SK-N-SH (cell line): Measurements from ENCODE around the gene RHOXF2B. TPM values are rescaled to one million over a fixed set of nuclear protein-coding genes. Genes with fewer than 3 reads are reported as not detected.
"Not testable (repeated sequence)": the region's sequence is repeated elsewhere in the genome, so short reads cannot be mapped to it uniquely, and the experiment has no call there.

Experiments
- CTCF ChIA-PET: fragments of 300-600, 350-600 bp; formaldehyde crosslinking; extraction: SDS; loops from one replicate; lab custom pipeline; 2021; lab: Yijun Ruan, JAX
- POLR2A ChIA-PET: fragments of 350-600 bp; sonication (Branson Sonifier 250); formaldehyde crosslinking; extraction: SDS; loops from one replicate; lab custom pipeline; 2020; ENCODE audit warnings: antibody characterized with exemption, inconsistent platforms; lab: Yijun Ruan, JAX
- DNase-seq: peaks from one replicate; pipeline ENCODE4 v3.0.0; 2012
- H2AFZ ChIP-seq: fragments of 200-600 bp; sonication (generic); 2 replicates; pipeline ENCODE4 v1.8.1; 2016; ENCODE audit warnings: antibody characterized with exemption, mild to moderate bottlenecking, low read depth
- H3F3A ChIP-seq: fragments of 200-600 bp; sonication (generic); replicated peaks from 2 replicates; pipeline ENCODE3; 2016; ENCODE audit warnings: antibody characterized with exemption, mild to moderate bottlenecking; ENCODE audit not compliant: insufficient read depth
- H3K27ac ChIP-seq, 2 experiments: fragments of 200-500 bp in 1 of 2; fragments of 200-600 bp in 1 of 2; sonication (Bioruptor generic) in 1 of 2; sonication (generic), shearing (Covaris generic) in 1 of 2; 2 replicates each; pipeline versions ENCODE4 v1.5.1 to v1.6.1; 2014 to 2016; ENCODE audit warnings: low read depth in 2 of 2, inconsistent platforms in 1 of 2, low read length in 1 of 2, mild to moderate bottlenecking in 1 of 2, mixed read lengths in 1 of 2
- H3K27me3 ChIP-seq: fragments of 200-600 bp; sonication (generic), shearing (Covaris generic); 2 replicates; pipeline ENCODE4 v1.6.1; 2016; ENCODE audit warnings: mixed run types; ENCODE audit not compliant: insufficient read depth
- H3K36me3 ChIP-seq, 2 experiments: fragments of 200-500 bp in 1 of 2; fragments of 200-600 bp in 1 of 2; sonication (Bioruptor generic) in 1 of 2; sonication (generic) in 1 of 2; replicated peaks in 1 of 2; 2 replicates each; pipeline versions ENCODE3 to v1.5.1; 2014 to 2016; ENCODE audit warnings: low read length in 1 of 2, mild to moderate bottlenecking in 1 of 2; ENCODE audit not compliant: insufficient read depth in 2 of 2, control insufficient read depth in 1 of 2
- H3K4me1 ChIP-seq, 2 experiments: fragments of 200-500 bp in 1 of 2; fragments of 200-600 bp in 1 of 2; sonication (Bioruptor generic) in 1 of 2; sonication (generic), shearing (Covaris generic) in 1 of 2; 2 replicates each; pipeline versions ENCODE4 v1.5.1 to v1.6.1; 2014 to 2016; ENCODE audit warnings: low read depth in 1 of 2, low read length in 1 of 2, mixed run types in 1 of 2; ENCODE audit not compliant: insufficient read depth in 2 of 2, control insufficient read depth in 1 of 2
- H3K4me2 ChIP-seq: fragments of 200-600 bp; sonication (generic), shearing (Covaris generic); 2 replicates; pipeline ENCODE4 v1.6.1; 2017; ENCODE audit warnings: mixed run types
- H3K4me3 ChIP-seq, 2 experiments: fragments of 200-500 bp in 1 of 2; fragments of 200-600 bp in 1 of 2; sonication (Bioruptor generic) in 1 of 2; sonication (generic), shearing (Covaris generic) in 1 of 2; 2 replicates each; pipeline versions ENCODE4 v1.5.1 to v1.8.1; 2014 to 2016; ENCODE audit warnings: low read depth in 2 of 2, inconsistent platforms in 1 of 2, low read length in 1 of 2, mild to moderate bottlenecking in 1 of 2, mixed read lengths in 1 of 2, moderate library complexity in 1 of 2
- H3K79me2 ChIP-seq: fragments of 200-600 bp; sonication (generic); 2 replicates; pipeline ENCODE4 v1.8.1; 2017; ENCODE audit warnings: mild to moderate bottlenecking; ENCODE audit not compliant: insufficient read depth
- H3K9ac ChIP-seq: fragments of 200-600 bp; sonication (generic); 2 replicates; pipeline ENCODE4 v1.6.1; 2017; ENCODE audit warnings: mixed run types
- H3K9me2 ChIP-seq: fragments of 200-600 bp; sonication (generic); 2 replicates; pipeline ENCODE4 v1.6.1; 2017; ENCODE audit warnings: mixed run types
- H3K9me3 ChIP-seq: fragments of 200-600 bp; sonication (generic); 2 replicates; pipeline ENCODE4 v1.6.1; 2017; ENCODE audit warnings: mixed run types, mild to moderate bottlenecking, moderate library complexity
- H4K20me1 ChIP-seq: fragments of 200-600 bp; sonication (generic); 2 replicates; pipeline ENCODE4 v1.6.1; 2017; ENCODE audit warnings: mild to moderate bottlenecking, mixed run types; ENCODE audit not compliant: insufficient read depth
- FOSL2 ChIP-seq: IDR thresholded peaks from 2 replicates; pipeline ENCODE4 v1.4.0; 2012; ENCODE audit warnings: low read depth, mild to moderate bottlenecking, moderate library complexity, borderline replicate concordance
- FOXM1 ChIP-seq: IDR thresholded peaks from 2 replicates; pipeline ENCODE4 v1.4.0; 2012; ENCODE audit warnings: low read depth, mild to moderate bottlenecking
- GABPA ChIP-seq: IDR thresholded peaks from 2 replicates; pipeline ENCODE4 v1.4.0; 2012; ENCODE audit warnings: low read depth, mild to moderate bottlenecking
- MAX ChIP-seq: IDR thresholded peaks from 2 replicates; pipeline ENCODE4 v1.4.0; 2012; ENCODE audit warnings: low read depth
- MEF2A ChIP-seq: IDR thresholded peaks from 2 replicates; pipeline ENCODE4 v1.4.0; 2012; ENCODE audit warnings: low read depth, borderline replicate concordance
- MXI1 ChIP-seq: IDR thresholded peaks from 2 replicates; pipeline ENCODE4 v1.6.1; 2012; ENCODE audit warnings: mild to moderate bottlenecking, low read depth, low read length, improper control_type of control experiment
- NFIC ChIP-seq: IDR thresholded peaks from 2 replicates; pipeline ENCODE4 v1.4.0; 2012; ENCODE audit warnings: borderline replicate concordance
- POLR2AphosphoS5 ChIP-seq: IDR thresholded peaks from 2 replicates; pipeline ENCODE4 v1.6.1; 2012; ENCODE audit warnings: low read depth, low read length
- RAD21 ChIP-seq: IDR thresholded peaks from 2 replicates; pipeline ENCODE4 v1.6.1; 2012; ENCODE audit warnings: mild to moderate bottlenecking, low read length
- RCOR1 ChIP-seq: fragments of 150-350 bp; IDR thresholded peaks from 2 replicates; pipeline ENCODE4 v1.6.1; 2017; ENCODE audit warnings: antibody characterized with exemption, low read length
- RFX5 ChIP-seq: IDR thresholded peaks from 2 replicates; pipeline ENCODE4 v1.6.1; 2012; ENCODE audit warnings: mild to moderate bottlenecking, improper control_type of control experiment, low read length
- RXRA ChIP-seq: IDR thresholded peaks from 2 replicates; pipeline ENCODE4 v1.4.0; 2012; ENCODE audit warnings: low read depth, mild to moderate bottlenecking, borderline replicate concordance
- YY1 ChIP-seq: IDR thresholded peaks from 2 replicates; pipeline ENCODE4 v1.4.0; 2012; ENCODE audit warnings: low read depth, mild to moderate bottlenecking
- WGBS: methylation state at CpG from one replicate; pipeline ENCODE4 v1.1.6; 2017; ENCODE audit warnings: low lambda C conversion rate; 5-methylcytosine and 5-hydroxymethylcytosine counted together
- polyA plus RNA-seq, 3 experiments: library from polyadenylated mRNA; depleted of rRNA; stranded (reverse); fragments of >200 nt; gene quantifications; 2 replicates each; pipeline ENCODE4 v1.2.3, GENCODE V29; 2012

The RHOXF2B gene
- polyA plus RNA-seq, 1 of the 3 experiments (the other 2 are of a cell fraction), result not detected

GRCh38 chrX:120036704-120037103 is 40.8 kb downstream of the RHOXF2B start:
- Histone ChIP-seq H3K9me3 (no peaks in the 10 kb centered on the region), H3K9me2 (no peaks in the 10 kb centered on the region), H3K36me3 (no peaks in the 10 kb centered on the region), H3K4me2 (no peak overlapping the region), H3K79me2 (no peaks in the 10 kb centered on the region), H3K4me3 (no peak overlapping the region), H2AFZ (no peak overlapping the region), H3F3A (no peaks in the 10 kb centered on the region), H4K20me1 (no peaks in the 10 kb centered on the region), H3K4me1 (no peaks in the 10 kb centered on the region), H3K27me3 (no peaks in the 10 kb centered on the region; the same call in 1 of the 2 replicates), H3K9ac (no peak overlapping the region), H3K27ac (no peak overlapping the region)
- ChIA-PET POLR2A (interaction anchor here (0.6 kb wide), 1 partner anchor 218 kb away, joined by 3 read pairs; no protein-coding TSS in a partner anchor), CTCF (no interaction called here)
- no peak for DNase-seq
- WGBS, result 21% methylated on average over 1 of the region's 1 CpG
- no peak for TF ChIP-seq MEF2A
- TF ChIP-seq RFX5, result no peak
- TF ChIP-seq MAX, result no peak
- no peak for TF ChIP-seq FOXM1
- no peak for TF ChIP-seq RCOR1
- no peak for TF ChIP-seq MXI1
- no peak for TF ChIP-seq NFIC
- no peak for TF ChIP-seq GABPA

GRCh38 chrX:120035522-120036309 is 41.8 kb downstream of the RHOXF2B start:
- H3K27me3 ChIP-seq, H3K27ac ChIP-seq, H3K4me1 ChIP-seq, H3K36me3 ChIP-seq, H3F3A ChIP-seq, H3K9me3 ChIP-seq, H3K4me2 ChIP-seq, DNase-seq, H3K9me2 ChIP-seq, H2AFZ ChIP-seq, H3K79me2 ChIP-seq, H4K20me1 ChIP-seq, H3K9ac ChIP-seq, POLR2A ChIA-PET, H3K4me3 ChIP-seq: not testable (repeated sequence)
- CTCF ChIA-PET, result interaction anchor here (0.7 to 1.2 kb wide), 2 partner anchors 178 to 415 kb away, joined by 3 read pairs; no protein-coding TSS in a partner anchor
- WGBS, result 27% methylated on average over 8 of the region's 9 CpGs

GRCh38 chrX:120029354-120029753 is 48.1 kb downstream of the RHOXF2B start:
- H3K9ac ChIP-seq, result no peak overlapping the region
- H3K27me3 ChIP-seq, result no peaks in the 10 kb centered on the region
- no peaks in the 10 kb centered on the region for H3K9me3 ChIP-seq
- TF ChIP-seq YY1 (no peak), FOSL2 (no peak), RXRA (no peak), POLR2AphosphoS5 (no peak), RAD21 (no peak)
- no peak overlapping the region for H3K4me3 ChIP-seq
- no peaks in the 10 kb centered on the region for H3K4me1 ChIP-seq
- H3K9me2 ChIP-seq, result no peaks in the 10 kb centered on the region
- no peak overlapping the region for H3K27ac ChIP-seq
- H3F3A ChIP-seq, result no peaks in the 10 kb centered on the region
- no peak overlapping the region for H2AFZ ChIP-seq
- no peak for DNase-seq
- 2% methylated on average over 3 of the region's 3 CpGs for WGBS
- H3K36me3 ChIP-seq, result no peaks in the 10 kb centered on the region
- H3K79me2 ChIP-seq, result no peaks in the 10 kb centered on the region
- CTCF ChIA-PET, result interaction anchor here (1.7 kb wide), 1 partner anchor 184 kb away, joined by 8 read pairs; no protein-coding TSS in a partner anchor
- no peaks in the 10 kb centered on the region for H4K20me1 ChIP-seq
- no peak overlapping the region for H3K4me2 ChIP-seq
- POLR2A ChIA-PET, result no interaction called here
